Astrocyte of the hippocampus (primary cell): ENCODE data around the gene GATAD2A.
A peak's percentile ranks its signal among the peaks of the same experiment; 100 is the strongest.

ENCODE experiments used
- DNase-seq: peaks from one replicate; pipeline ENCODE4 v3.0.0; 2011; ENCODE audit warnings: low read depth, low spot score

Gene GATAD2A

DNA sequence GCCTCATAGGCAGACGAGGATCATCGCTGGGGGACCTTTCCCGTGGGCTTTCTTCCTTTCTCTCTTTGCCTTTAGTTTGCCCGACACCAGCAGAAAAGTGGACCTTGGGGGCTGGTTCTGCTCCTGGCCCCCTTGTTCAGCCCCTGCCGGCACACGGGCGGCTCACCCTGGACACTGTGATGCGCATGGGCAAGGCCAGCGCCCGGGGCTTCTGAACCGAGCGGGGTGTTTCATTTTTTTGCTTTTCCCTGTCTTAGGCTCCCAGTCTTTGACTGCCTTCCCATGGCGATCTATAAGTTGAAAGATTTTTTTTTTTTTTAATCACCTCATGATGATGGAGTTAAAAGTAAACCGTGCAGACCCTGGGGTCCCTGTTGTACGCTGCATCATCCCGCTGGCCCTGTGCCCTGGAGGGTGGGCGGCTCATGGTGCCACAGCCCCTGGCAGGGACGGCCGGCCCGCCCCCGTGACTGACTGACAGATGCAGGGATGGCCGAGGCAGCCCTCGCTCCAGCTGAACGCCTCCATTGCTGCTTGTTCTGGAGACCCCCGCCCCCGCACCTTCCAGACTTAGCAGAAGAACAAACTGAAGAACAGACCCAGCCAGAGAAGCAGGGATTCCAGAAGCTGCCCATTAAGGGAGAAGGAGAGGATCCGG is 100.3 kb downstream of the GATAD2A start:
- no peak for DNase-seq

DNA sequence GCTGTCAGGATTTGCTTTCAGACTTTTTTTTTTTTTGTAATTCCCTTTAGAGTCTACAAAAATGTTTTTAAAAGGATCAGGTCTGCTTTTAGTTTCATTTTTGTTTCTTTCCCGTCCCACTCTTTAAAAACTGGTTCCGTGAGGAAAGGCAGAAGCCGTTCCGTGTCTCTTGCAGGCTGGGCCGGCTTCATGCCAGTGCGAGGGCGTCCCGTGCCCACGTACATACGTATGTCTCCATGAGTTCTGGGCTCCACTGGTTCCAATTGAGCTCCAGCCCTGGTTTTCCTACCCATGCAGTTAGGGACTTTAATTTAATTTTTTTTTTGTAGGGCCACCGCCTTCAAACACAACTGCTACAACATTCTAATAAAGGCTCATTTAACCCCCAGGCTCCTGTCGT is 101.1 kb downstream of the GATAD2A start:
- no peak for DNase-seq

DNA sequence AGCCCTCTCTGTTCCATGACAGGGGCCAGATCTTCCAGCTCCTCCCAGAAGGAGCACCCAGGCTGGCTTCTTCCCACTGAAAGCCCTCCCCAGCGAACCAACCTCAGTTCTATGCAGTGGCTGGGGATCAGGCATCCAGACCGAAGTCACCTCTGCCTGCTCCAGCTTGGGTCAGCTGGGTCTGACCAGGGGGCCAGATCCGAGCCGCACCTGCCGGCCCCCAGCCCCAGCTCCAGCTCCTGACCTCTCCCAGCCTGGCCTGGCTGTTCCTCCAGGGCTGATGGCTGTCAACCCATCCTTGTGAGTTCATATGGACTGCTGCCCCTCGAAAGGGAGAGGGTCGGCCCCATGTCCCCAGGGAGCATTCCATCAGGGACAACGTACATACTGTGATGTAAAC is 101.9 kb downstream of the GATAD2A start:
- no peak for DNase-seq

DNA sequence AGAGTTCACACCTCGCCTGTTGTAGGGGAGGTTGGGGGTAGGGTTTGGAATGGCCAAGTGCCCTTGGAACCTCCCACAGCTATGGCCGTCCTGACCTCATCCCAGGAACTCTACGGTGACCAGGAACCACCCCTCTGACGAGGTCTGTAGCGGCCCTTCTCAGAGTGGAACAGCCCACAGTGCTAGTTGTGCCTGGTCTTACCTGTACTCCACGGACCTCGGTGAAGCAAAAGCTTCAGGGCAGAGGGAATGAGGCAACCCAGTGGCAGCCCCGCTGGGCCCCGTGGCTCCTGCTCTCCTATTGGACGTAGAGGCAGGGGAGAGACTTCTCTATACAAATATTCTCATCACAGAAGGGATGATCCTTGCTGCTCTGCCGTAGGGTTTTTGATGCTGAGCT is 102.7 kb downstream of the GATAD2A start:
- no peak for DNase-seq

DNA sequence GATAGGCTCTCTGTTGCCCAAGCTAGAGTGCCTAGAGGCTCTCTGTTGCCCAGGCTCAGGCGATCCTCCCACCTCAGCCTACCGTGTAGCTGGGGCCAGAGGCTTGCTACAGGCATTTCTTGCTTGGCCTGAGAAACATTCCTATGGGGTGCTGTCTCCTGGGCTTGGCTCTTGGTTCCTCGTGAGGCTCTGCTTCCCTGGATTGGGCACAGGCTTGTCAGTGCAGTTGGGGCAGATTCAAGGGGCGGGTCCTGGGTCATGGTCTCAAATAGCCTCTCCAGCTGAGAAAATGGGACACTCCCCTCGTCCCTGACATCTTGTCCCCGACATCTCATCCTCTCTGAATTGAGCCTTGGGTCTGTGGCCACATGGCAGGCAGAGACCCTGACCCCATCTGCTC is 105.0 kb downstream of the GATAD2A start:
- no peak for DNase-seq

GRCh38 chr19:19513682-19514081 is 108.2 kb downstream of the GATAD2A start:
- DNase-seq, result no peak

GRCh38 chr19:19514215-19514657 is 108.8 kb downstream of the GATAD2A start:
- DNase-seq, result peak; percentile 46

DNA sequence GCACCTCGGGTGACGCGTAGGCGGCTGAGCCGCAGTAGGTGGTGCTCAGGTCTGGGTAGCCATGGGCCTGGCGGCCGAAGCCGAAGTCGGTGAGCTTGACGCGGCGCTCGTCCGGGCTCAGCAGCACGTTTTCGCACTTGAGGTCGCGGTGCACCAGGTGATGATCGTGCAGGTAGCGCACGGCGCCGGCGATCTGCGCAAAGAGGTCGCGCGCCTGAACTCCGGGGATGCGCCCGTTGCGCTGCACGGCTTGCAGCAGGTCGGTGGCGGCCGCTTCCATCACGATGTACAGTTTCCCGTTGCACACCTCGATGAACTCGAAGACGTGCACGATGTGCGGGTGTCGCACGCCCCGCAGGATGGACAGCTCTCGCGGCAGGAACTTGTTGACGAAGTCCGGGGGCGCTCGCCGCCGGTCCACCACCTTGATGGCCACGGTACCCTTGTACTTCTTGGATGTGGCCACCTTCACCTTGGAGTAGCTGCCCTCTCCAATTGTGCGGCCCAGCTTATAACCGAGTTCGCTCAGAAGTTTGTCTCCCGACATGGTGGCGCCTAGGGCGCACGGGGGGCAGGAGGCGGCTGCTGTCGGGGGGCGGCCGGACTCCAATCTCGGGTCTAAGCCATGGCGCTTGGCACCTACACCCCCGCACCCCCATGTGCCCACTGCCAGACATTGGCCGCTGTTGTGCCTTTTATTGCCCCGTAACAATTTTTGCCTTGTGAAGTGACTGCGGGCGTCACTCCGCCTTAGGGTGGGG is 109.6 kb downstream of the GATAD2A start, which contains the start of gene TSSK6:
TSSK6 (minus strand) TSS at position 668 of the 761 bp plus-strand sequence; CDS start at position 547, 121 bp downstream.
- DNase-seq, result no peak

DNA sequence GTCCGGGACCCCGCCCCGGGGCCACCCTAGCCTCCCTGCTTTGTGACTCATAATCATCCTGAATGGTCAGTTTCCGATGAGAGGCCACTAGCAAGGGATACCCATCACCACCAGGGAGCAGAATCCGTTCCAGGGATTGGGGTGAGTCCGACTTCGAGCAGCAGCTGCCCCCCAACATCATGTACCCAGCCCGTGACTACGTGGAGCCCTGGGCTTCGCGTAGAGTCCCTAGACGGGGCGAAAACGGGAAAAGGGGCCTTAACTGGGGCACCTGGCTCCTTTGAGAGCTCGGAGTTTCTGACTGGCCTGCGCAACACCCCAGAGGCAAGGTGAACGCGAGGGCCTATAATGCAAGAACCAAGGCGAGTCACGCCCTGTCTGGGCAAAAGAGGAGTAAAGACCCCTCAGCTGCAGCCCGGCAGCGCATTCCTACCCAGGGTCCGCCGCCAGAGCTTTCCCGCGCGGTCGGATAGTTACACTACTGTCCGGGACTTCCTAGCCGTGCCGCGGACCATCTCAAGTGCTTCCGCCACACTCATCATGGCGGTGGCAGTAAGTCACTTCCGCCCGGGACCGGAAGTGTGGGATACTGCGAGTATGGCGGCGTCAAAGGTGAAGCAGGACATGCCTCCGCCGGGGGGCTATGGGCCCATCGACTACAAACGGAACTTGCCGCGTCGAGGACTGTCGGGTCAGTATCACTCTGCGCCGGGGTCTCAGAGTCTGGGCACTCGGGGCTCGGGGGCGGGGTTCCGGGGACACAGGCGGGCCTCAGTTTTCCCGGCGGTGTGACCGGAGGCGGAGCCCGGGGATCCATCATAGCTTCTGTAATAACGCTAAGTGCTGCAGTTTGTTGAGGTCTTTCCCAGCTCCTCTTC is 110.4 kb downstream of the GATAD2A start, which contains the start of gene NDUFA13:
NDUFA13 (plus strand) TSS at position 584 of the 878 bp plus-strand sequence; CDS start at position 598, 14 bp downstream.
- peak; percentile 97 for DNase-seq

DNA sequence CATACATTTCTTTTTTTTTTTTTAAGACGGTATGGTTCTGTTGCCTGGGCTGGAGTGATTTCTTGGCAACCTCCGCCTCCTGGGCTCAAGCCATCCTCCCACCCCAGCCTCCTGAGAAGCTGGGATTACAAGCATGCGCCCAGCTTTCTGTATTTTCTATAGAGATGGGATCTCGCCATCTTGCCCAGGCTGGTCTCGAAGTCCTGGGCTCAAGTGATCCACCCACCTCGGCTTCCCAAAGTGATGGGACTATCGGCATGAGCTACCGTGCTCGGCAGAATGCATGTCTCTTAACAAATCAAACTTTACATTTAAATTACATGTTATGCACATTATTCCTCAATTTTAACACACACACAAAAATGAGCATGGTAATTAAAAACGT is 111.8 kb downstream of the GATAD2A start:
- DNase-seq, result no peak

DNA sequence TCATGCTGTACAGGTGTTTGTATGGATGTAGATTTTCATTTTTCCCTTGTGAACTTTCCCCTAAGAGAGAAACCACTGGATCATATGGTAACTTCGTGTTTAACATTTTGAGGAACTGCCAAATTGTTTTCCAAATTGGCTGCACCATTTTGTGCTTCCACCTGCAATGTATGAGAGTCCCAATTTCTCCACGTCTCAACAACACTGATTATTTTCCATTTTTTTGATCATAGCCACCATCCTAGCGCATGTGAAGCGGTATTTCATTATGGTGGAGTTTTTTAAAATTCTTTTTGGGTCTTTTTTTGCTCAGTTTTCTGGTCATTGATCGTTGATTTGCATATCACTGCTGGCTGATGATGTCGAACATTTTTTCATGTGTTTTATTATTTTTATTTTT is 115.5 kb downstream of the GATAD2A start:
- no peak for DNase-seq

DNA sequence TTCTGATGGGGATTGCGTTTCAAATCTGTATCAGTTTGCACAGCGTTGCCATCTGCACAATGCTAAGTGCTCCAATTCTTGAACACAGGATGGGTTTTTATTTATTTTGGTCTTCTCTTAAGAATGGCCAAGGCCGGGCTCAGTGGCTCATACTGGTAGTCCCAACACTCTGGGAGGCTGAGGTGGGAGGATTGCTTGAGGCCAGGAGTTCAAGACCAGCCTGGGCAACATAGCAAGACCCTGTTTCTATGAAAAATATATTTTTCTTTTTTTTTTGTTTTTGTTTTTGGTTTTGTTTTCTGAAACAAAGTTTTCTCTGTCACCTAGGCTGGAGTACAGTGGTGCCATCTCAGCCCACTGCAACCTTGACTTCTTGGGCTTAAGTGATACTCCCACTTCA is 117.7 kb downstream of the GATAD2A start:
- DNase-seq, result no peak

- DNase-seq, result no peak
Measured at GRCh38 chr19:19524053-19524452, 118.6 kb downstream of the GATAD2A start.

DNA sequence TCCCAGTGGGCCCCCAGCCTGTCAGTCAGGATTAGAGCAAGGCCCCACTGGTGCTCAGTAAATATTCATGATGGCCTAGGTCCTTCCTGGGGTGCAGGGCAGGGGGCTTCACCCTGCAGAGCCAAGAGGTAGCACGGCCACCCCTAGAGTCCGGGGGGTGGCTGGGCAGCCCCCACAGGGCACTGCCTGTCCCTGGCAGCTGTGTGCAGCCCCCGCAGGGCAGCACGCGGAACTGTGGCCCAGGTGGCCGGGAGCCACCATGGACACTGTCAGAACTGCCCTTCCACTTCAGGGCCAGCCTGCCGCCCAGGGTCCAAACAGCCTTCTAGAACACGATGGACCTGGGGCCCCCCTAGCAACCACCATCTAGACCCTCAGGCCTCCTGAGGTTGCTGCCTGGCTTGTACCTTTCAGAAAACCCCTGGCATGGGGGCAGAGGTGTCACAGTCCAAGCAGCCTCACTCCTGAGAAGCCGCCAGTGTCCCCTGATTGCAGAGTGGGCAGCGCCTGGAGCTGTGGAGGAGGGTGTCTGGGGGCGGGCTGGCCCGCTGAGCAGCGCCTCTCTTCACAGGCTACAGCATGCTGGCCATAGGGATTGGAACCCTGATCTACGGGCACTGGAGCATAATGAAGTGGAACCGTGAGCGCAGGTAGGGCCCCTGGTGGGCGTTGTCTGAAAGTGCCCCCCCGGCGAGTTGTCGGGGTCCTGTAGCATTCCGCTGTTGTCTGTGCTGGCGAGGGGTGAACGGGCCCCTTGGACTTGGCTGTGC is 120.3 kb downstream of the GATAD2A start:
- no peak for DNase-seq

DNA sequence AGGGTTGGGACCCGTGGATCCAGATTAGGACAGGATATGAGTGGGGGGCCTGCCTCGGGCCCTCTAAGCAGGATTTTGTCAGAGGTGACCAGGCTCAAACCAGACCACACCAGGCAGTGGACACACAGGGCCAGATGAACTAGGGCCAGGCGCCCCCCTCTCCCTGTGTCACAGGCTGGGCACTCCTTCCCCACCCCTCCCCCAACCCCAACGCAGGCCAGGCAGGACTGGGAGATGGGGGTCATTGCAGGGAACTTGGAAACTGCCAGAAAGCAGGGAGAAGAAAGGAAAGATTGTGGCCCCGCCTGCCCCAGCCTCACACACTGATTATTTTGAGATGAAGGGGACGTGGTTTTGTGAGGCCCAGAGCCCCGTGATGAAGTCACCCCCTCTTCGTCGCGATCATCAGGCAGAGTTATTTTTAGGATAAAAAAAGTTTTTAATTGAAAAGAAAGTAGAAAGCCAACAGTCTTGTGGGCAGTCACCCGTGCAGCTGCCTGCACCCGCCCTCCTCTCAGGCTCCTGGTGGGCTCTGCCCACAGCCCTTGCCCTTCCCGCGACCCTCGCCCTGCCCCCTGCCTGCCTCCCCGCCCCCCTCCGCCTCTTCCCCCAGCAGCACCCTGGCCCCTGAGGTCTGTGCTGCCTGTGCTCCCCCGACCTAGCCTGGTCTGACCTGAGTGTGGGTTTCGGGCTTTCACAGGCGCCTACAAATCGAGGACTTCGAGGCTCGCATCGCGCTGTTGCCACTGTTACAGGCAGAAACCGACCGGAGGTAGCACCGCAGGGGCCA is 121.3 kb downstream of the GATAD2A start:
- DNase-seq, result no peak

GRCh38 chr19:19527371-19527656 is 121.8 kb downstream of the GATAD2A start:
- DNase-seq, result no peak

DNA sequence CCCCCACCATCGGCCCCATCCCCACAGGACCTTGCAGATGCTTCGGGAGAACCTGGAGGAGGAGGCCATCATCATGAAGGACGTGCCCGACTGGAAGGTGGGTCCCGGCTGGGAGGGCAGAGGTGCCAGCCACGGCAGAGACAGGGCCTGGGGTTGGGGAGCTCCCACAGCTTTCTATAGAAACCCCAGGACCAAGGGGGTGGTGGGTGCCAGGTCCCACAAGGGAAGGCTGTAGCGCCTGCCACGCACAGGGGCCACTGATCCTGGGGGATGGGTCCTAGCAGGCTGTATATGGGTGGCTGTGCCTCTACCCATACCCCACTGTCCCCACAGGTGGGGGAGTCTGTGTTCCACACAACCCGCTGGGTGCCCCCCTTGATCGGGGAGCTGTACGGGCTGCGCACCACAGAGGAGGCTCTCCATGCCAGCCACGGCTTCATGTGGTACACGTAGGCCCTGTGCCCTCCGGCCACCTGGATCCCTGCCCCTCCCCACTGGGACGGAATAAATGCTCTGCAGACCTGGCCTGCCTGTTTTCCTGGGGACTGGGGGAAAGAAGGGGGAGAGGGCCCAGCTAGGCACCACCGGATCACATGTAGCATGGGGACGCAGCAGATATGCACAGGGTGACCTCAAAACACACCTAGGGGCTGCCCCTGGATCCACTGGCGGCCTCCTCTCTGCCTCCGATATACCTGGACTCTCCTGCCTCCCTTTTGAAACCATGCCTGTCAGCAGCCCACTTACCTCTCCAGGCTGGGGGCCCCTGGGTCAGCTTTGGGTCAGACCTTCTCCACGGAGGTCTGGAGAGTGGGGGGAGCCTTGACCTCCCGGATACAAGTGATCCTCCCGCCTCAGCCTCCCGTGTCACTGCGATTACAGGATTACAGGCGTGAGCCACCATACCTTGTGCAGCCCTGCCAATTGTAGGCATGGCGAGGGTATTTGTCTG is 122.5 kb downstream of the GATAD2A start:
- no peak for DNase-seq

GRCh38 chr19:19528721-19529490 is 123.4 kb downstream of the GATAD2A start, which contains the start of gene YJEFN3:
YJEFN3 (plus strand) TSS chr19:19528911; CDS start chr19:19528933, 22 bp downstream.
- peak; percentile 88 for DNase-seq
